Measurements from ENCODE around the gene KRTAP2-3. TPM values are rescaled to one million over a fixed set of nuclear protein-coding genes. Genes with fewer than 3 reads are reported as not detected.

KRTAP2-3 gene
- total RNA-seq, 1 experiment from 2014 or later, result 6.3 TPM

GRCh38 chr17:41013181-41013580 is 46.7 kb downstream of the KRTAP2-3 start:
- H3K79me2 ChIP-seq (ENCODE audit: insufficient read depth, low read length), result no peaks in the 10 kb centered on the region
- intact Hi-C loops (cut with micrococcal nuclease), result no loop called here
- H3K27me3 ChIP-seq (ENCODE audit: insufficient read depth, low read length), result no peaks in the 10 kb centered on the region
- peak overlapping the region; percentile 17 for H2AFZ ChIP-seq (ENCODE audit: low read depth, low read length, poor library complexity, severe bottlenecking)
- ChIA-PET CTCF (no interaction called here), POLR2A (no interaction called here), RAD21 (ENCODE audit: low non-redundant PET in 1 of 2, low total read pairs in 2 of 2, uncharacterized antibody in 2 of 2, unreplicated experiment in 2 of 2) (no interaction called here)
- no peak overlapping the region for H3K27ac ChIP-seq (ENCODE audit: low read depth, low read length)
- BruUV-seq (replicated peaks), result no TSS peak
- DNase-seq (ENCODE audit: low read depth, low spot score) (no peak), ATAC-seq (no peak)
- H3K4me2 ChIP-seq (ENCODE audit: low read length), result no peak overlapping the region
- no peaks in the 10 kb centered on the region for H3K9me3 ChIP-seq (ENCODE audit: control insufficient read depth in 1 of 2, insufficient read depth in 1 of 2, low read depth in 1 of 2, low read length in 2 of 2)
- H3K9me2 ChIP-seq (ENCODE audit: insufficient read depth), result no peaks in the 10 kb centered on the region
- no peak overlapping the region for H3K9ac ChIP-seq (ENCODE audit: low read length)
- H3K36me3 ChIP-seq (ENCODE audit: control insufficient read depth in 1 of 2, insufficient read depth in 2 of 2, low read length in 2 of 2), result no peaks in the 10 kb centered on the region
- H3K4me1 ChIP-seq (ENCODE audit: control insufficient read depth in 1 of 2, insufficient read depth in 2 of 2, low read length in 2 of 2), result peaks cover 0 to 6% of the 10 kb centered on the region in 2 experiments; a peak in 1 of 4 replicates
- no peak overlapping the region for H3K4me3 ChIP-seq (replicated peaks in 1 of 2; ENCODE audit: low read depth in 1 of 2, low read length in 2 of 2)
- H4K20me1 ChIP-seq (ENCODE audit: insufficient read depth), result no peaks in the 10 kb centered on the region
- TF ChIP-seq POLR2A (IDR thresholded peaks at IDR 0.05; ENCODE audit: borderline replicate concordance, extremely low read depth, insufficient read depth, insufficient read length) (no peak), YY1 (IDR thresholded peaks at IDR 0.05; ENCODE audit: extremely low read depth, insufficient replicate concordance, low read depth, low read length) (no peak), SIN3A (IDR thresholded peaks at IDR 0.05; ENCODE audit: low read depth) (no peak), ELF1 (IDR thresholded peaks at IDR 0.05; ENCODE audit: borderline replicate concordance, low read depth) (no peak), CBX3 (IDR thresholded peaks at IDR 0.05; ENCODE audit: low read depth) (no peak), POLR2AphosphoS5 (IDR thresholded peaks at IDR 0.05; ENCODE audit: low read depth, low read length) (no peak), ZBTB33 (IDR thresholded peaks at IDR 0.05; ENCODE audit: extremely low read depth, insufficient replicate concordance, low read length) (no peak), EZH2 (IDR thresholded peaks at IDR 0.05) (no peak), ZNF274 (IDR thresholded peaks at IDR 0.05; ENCODE audit: low read depth, low read length) (no peak), JUND (IDR thresholded peaks at IDR 0.05) (no peak), EGR1 (IDR thresholded peaks at IDR 0.05; ENCODE audit: low read depth) (no peak), REST (IDR thresholded peaks at IDR 0.05; ENCODE audit: low read depth) (no peak), SP1 (IDR thresholded peaks at IDR 0.05; ENCODE audit: low read depth) (no peak), ZFX (IDR thresholded peaks at IDR 0.05) (no peak), CEBPB (IDR thresholded peaks at IDR 0.05; ENCODE audit: low read depth) (no peak), TCF7L2 (IDR thresholded peaks at IDR 0.05; ENCODE audit: borderline replicate concordance, extremely low read depth, insufficient read depth, insufficient read length) (no peak), RAD21 (IDR thresholded peaks at IDR 0.05; ENCODE audit: low read depth) (no peak)

Data from HCT116 (cell line).